GM23248 (cell line): Measurements from ENCODE around the gene DHX57. TPM values are rescaled to one million over a fixed set of nuclear protein-coding genes. Genes with fewer than 3 reads are reported as not detected.

Experiments
- DNase-seq: peaks from one replicate; pipeline ENCODE4 v3.0.0-alpha.2; 2015
- H2AFZ ChIP-seq: fragments of 200-600 bp; sonication (generic); 2 replicates; pipeline ENCODE4 v1.6.1; 2016; ENCODE audit warnings: antibody characterized with exemption
- H3F3A ChIP-seq: fragments of 200-600 bp; sonication (generic); 2 replicates; pipeline ENCODE4 v1.6.1; 2016; ENCODE audit warnings: mild to moderate bottlenecking, antibody characterized with exemption, mixed run types; ENCODE audit not compliant: insufficient read depth
- H3K27ac ChIP-seq: fragments of 200-600 bp; sonication (generic); 2 replicates; pipeline ENCODE4 v1.5.1; 2016; ENCODE audit warnings: mild to moderate bottlenecking
- H3K27me3 ChIP-seq: fragments of 200-600 bp; sonication (generic); replicated peaks from 2 replicates; pipeline ENCODE4 v1.6.1; 2016; ENCODE audit warnings: mild to moderate bottlenecking; ENCODE audit not compliant: insufficient read depth
- H3K36me3 ChIP-seq: fragments of 200-600 bp; sonication (generic); 2 replicates; pipeline ENCODE4 v1.6.1; 2016; ENCODE audit warnings: low read depth, mild to moderate bottlenecking
- H3K4me1 ChIP-seq: fragments of 200-600 bp; sonication (generic); 2 replicates; pipeline ENCODE4 v1.6.1; 2016; ENCODE audit warnings: mild to moderate bottlenecking; ENCODE audit not compliant: insufficient read depth
- H3K4me2 ChIP-seq: fragments of 200-600 bp; sonication (generic); one replicate; pipeline ENCODE4 v1.6.1; 2016; ENCODE audit warnings: mild to moderate bottlenecking; ENCODE audit not compliant: unreplicated experiment
- H3K4me3 ChIP-seq: fragments of 200-600 bp; sonication (generic); 2 replicates; pipeline ENCODE4 v1.5.1; 2016; ENCODE audit warnings: mild to moderate bottlenecking
- H3K79me2 ChIP-seq: fragments of 200-600 bp; sonication (generic); 2 replicates; pipeline ENCODE4 v1.6.1; 2016; ENCODE audit warnings: mild to moderate bottlenecking; ENCODE audit not compliant: insufficient read depth
- H3K9ac ChIP-seq: fragments of 200-600 bp; sonication (generic); 2 replicates; pipeline ENCODE4 v1.6.1; 2016; ENCODE audit warnings: mild to moderate bottlenecking
- H3K9me2 ChIP-seq: fragments of 200-600 bp; sonication (generic); 2 replicates; pipeline ENCODE4 v1.6.1; 2016; ENCODE audit warnings: mixed run types, mild to moderate bottlenecking, moderate library complexity; ENCODE audit not compliant: insufficient read depth
- H3K9me3 ChIP-seq: fragments of 200-600 bp; sonication (generic); one replicate; pipeline ENCODE4 v1.6.1; 2017; ENCODE audit warnings: low read depth
- H4K20me1 ChIP-seq: fragments of 200-600 bp; sonication (generic); 2 replicates; pipeline ENCODE4 v1.6.0; 2016; ENCODE audit not compliant: insufficient read depth
- EZH2 ChIP-seq: fragments of 200-600 bp; sonication (generic); IDR thresholded peaks from 2 replicates; pipeline ENCODE4 v1.6.1; 2018; ENCODE audit warnings: antibody characterized with exemption, mild to moderate bottlenecking; ENCODE audit not compliant: insufficient read depth, poor library complexity, severe bottlenecking
- EZH2phosphoT487 ChIP-seq: fragments of 200-600 bp; sonication (generic); IDR thresholded peaks from 2 replicates; pipeline ENCODE4 v1.6.1; 2018; ENCODE audit warnings: antibody characterized with exemption, moderate library complexity, mild to moderate bottlenecking, low read depth; ENCODE audit not compliant: insufficient read depth
- WGBS, 2 experiments: methylation state at CpG; one replicate each; pipeline ENCODE4 v1.1.6; 2015 to 2017; ENCODE audit warnings: low lambda C conversion rate in 2 of 2, low coverage in 1 of 2; ENCODE audit errors: missing lambda C conversion rate in 2 of 2; 5-methylcytosine and 5-hydroxymethylcytosine counted together
- in situ Hi-C: fragments of 300-500 bp; cut with MboI; formaldehyde crosslinking; loops from 2 replicates; pipeline ENCODE4 v1.15.0; 2020
- polyA plus RNA-seq: library from polyadenylated mRNA; unstranded; fragments of >200 nt; fragmentation: Nextera tagmentation; extraction: Ambion mirVana; gene quantifications from 2 replicates; pipeline ENCODE4 v1.2.1, GENCODE V29; 2016
- total RNA-seq: library from RNA; depleted of rRNA; stranded (reverse); fragments of >200 nt; shearing (Covaris generic); gene quantifications from 2 replicates; pipeline ENCODE4 v1.2.3, GENCODE V29; 2014

The DHX57 gene
- total and polyA plus RNA-seq, 2 experiments from 2014 or later = 10.5 to 13.9 TPM

DNA sequence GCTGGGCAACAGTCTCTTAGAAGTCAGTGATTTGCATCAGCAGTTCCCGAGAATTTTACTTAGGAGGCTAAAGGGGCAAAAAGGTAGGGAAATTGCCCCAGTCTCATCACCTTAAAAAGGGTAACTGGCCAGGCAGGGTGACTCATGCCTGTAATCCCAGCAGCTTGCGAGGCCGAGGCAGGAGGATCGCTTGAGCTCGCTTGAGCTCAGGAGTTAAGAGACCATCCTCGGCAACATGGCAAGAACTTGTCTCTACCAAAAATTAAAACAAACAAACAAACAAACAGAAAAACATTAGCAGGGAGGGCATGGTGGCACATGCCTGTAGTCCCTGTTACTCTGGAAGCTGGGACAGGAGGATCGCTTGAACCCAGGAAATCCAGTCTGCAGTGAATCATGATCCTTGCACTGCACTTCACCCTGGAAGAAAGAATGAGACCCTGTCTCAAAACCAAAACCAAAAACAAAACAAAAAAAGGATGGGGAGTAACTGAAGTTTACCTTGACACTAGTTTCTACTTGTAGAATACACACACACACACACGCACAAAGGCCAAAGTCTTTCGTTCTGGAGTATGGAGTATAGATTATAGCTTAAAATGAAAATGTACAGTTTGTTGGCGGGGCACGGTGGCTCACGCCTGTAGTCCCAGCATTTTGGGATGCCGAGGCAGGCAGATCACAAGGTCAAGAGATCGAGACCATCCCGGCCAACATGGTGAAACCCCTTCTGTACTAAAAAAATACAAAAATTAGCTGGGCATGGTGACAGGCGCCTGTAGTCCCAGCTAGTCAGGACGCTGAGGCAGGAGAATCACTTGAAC lies 100.4 kb downstream of the DHX57 start:
- Histone ChIP-seq H3F3A (0 out of 2 replicates have a peak, but pooled peaks cover 4% of the 10 kb centered on the region), H3K27ac (no peak overlapping the region), H3K36me3 (no peaks in the 10 kb centered on the region), H3K4me3 (no peak overlapping the region), H3K9me2 (no peaks in the 10 kb centered on the region), H4K20me1 (no peaks in the 10 kb centered on the region), H3K27me3 (no peaks in the 10 kb centered on the region), H2AFZ (no peak overlapping the region), H3K9me3 (no peaks in the 10 kb centered on the region), H3K4me1 (no peaks in the 10 kb centered on the region), H3K79me2 (peaks cover 10% of the 10 kb centered on the region), H3K4me2 (no peak overlapping the region), H3K9ac (no peak overlapping the region)
- in situ Hi-C loops = no loop called here
- TF ChIP-seq EZH2phosphoT487 (no peak), EZH2 (no peak)
- 85 to 89% methylated on average over 17 of the region's 17 CpGs for WGBS, 2 experiments
- DNase-seq = no peak

DNA sequence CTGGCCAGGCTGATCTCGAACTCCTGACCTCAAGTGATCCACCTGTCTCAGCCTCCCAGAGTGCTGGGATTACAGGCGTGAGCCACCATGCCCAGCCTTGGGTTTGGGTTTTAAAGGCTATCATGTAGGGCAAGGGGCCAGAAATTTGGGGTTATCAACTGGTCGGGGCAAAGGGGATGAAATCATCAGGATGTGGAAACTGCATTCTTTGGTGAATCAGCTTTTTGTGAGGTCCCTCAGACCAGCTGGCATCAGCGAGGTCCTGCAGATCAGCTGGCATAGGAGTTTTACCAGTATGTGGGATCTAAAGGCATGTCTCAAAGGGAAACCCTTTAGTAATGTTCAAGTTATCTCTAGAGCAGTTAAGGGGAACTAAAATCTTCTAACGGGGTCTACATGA lies 104.1 kb downstream of the DHX57 start:
- peak; percentile 65 for DNase-seq
- in situ Hi-C loops = no loop called here
- no peaks in the 10 kb centered on the region for H3K9me2 ChIP-seq

DNA sequence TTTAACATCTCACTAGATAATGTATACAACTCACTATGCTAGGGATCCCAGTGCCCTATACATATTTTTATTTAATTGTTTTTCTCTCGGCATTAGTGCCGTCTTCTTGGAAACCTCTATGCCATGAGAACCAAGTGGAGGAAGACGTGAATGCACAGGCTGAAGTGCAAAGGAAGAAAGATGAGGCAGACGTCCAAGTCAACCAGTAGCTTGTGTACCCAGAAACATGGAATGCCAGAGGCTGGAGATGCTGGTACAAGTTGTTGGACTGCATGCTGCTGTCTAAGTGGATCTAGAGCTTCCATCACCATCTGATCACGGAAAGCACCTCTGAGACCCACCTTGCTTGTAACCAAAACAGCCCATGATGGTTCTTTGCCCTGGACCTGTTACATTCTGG lies 110.2 kb downstream of the DHX57 start:
- WGBS, 2 experiments = 85 to 93% methylated on average over 5 of the region's 5 CpGs

More for the DNA sequence above, 104.1 kb downstream of the DHX57 start:
- Histone ChIP-seq H3F3A (0 out of 2 replicates have a peak, but pooled peaks cover 4% of the 10 kb centered on the region), H3K27ac (no peak overlapping the region), H3K4me1 (no peaks in the 10 kb centered on the region), H3K9ac (no peak overlapping the region), H3K4me3 (no peak overlapping the region), H3K9me3 (no peaks in the 10 kb centered on the region), H2AFZ (no peak overlapping the region), H3K36me3 (no peaks in the 10 kb centered on the region), H4K20me1 (no peaks in the 10 kb centered on the region), H3K79me2 (no peaks in the 10 kb centered on the region), H3K27me3 (no peaks in the 10 kb centered on the region), H3K4me2 (no peak overlapping the region)
- 52 to 59% methylated on average over 5 of the region's 5 CpGs for WGBS, 2 experiments
- TF ChIP-seq EZH2phosphoT487 (no peak), EZH2 (no peak)

DNA sequence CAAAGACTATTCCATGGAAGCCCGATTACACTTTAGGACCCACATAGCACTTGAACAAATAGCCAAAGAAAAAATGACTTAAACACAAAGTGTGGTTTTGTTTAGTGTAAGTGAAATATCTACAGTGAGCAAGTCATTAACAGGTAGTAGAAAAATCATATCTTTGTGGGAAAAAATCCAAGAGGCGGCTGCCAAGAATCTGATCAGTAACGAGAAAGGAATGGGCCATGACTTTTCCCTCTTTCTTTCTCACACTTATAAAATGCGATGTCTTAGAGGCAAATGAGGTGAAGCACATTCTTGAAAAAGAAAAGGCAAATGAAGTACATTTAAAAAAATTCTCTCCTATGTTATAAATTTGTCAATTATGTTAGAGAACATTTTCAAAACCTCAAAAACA lies 110.6 kb downstream of the DHX57 start:
- Histone ChIP-seq H3K27me3 (no peaks in the 10 kb centered on the region), H3K4me1 (peaks cover 20% of the 10 kb centered on the region), H3K9ac (0 out of 2 replicates have a peak overlapping the region, but pooled peaks have one; percentile 3), H3K27ac (peak overlapping the region; percentile 47), H3K4me3 (no peak overlapping the region), H3K9me2 (no peaks in the 10 kb centered on the region), H2AFZ (no peak overlapping the region), H4K20me1 (no peaks in the 10 kb centered on the region), H3K36me3 (no peaks in the 10 kb centered on the region), H3K4me2 (peak overlapping the region; percentile 45), H3F3A (peaks cover 21% of the 10 kb centered on the region), H3K9me3 (no peaks in the 10 kb centered on the region), H3K79me2 (no peaks in the 10 kb centered on the region)
- in situ Hi-C loops = no loop called here
- peak; percentile 78 for DNase-seq
- 30 to 34% methylated on average over 4 of the region's 4 CpGs for WGBS, 2 experiments
- no peak for TF ChIP-seq EZH2phosphoT487
- no peak for TF ChIP-seq EZH2

More for the DNA sequence above, 110.2 kb downstream of the DHX57 start:
- in situ Hi-C loops = no loop called here
- Histone ChIP-seq H3K9me2 (no peaks in the 10 kb centered on the region), H4K20me1 (no peaks in the 10 kb centered on the region), H3K79me2 (no peaks in the 10 kb centered on the region), H3K4me1 (peaks cover 20% of the 10 kb centered on the region), H3F3A (peaks cover 21% of the 10 kb centered on the region), H3K9ac (0 out of 2 replicates have a peak overlapping the region, but pooled peaks have one; percentile 3), H2AFZ (no peak overlapping the region), H3K36me3 (no peaks in the 10 kb centered on the region), H3K27ac (peak overlapping the region; percentile 47), H3K4me3 (no peak overlapping the region), H3K27me3 (no peaks in the 10 kb centered on the region), H3K4me2 (peak overlapping the region; percentile 45), H3K9me3 (no peaks in the 10 kb centered on the region)
- no peak for TF ChIP-seq EZH2
- no peak for TF ChIP-seq EZH2phosphoT487
- no peak for DNase-seq
